ENCODE results near the gene CBX8.

- peak; percentile 78 for TF ChIP-seq CTCF (IDR thresholded peaks at IDR 0.05)
- no peak for TF ChIP-seq ZFX (IDR thresholded peaks at IDR 0.05; ENCODE audit: borderline replicate concordance)
Observed at GRCh38 chr17:79840269-79840988, 43.6 kb upstream of the CBX8 start.

Data from 22Rv1 (cell line).